ENCODE results near the gene CUX1. TPM values are rescaled to one million over a fixed set of nuclear protein-coding genes. Genes with fewer than 3 reads are reported as not detected.

CUX1 gene
- polyA plus RNA-seq, 1 experiment: 29.7 TPM

- no peaks in the 10 kb centered on the region for H3K9me3 ChIP-seq (ENCODE audit: control insufficient read depth, insufficient read depth, low read length)
Measured at GRCh38 chr7:102239206-102239820, 421.9 kb downstream of the CUX1 start.

GRCh38 chr7:102241431-102241830 is 424.0 kb downstream of the CUX1 start:
- Histone ChIP-seq H3K27me3 (ENCODE audit: control insufficient read depth, insufficient read depth, low read length) (no peaks in the 10 kb centered on the region), H3K9me3 (ENCODE audit: control insufficient read depth, insufficient read depth, low read length) (no peaks in the 10 kb centered on the region), H3K4me3 (ENCODE audit: low read depth, low read length) (no peak overlapping the region), H3K27ac (ENCODE audit: low read depth, low read length) (no peak overlapping the region)
- no peak for TF ChIP-seq CTCF (IDR thresholded peaks at IDR 0.05; ENCODE audit: low read depth, low read length)
- DNase-seq (ENCODE audit: low read depth, low spot score): no peak
- POLR2A ChIA-PET: no interaction called here
- CTCF ChIA-PET: no interaction called here

More at GRCh38 chr7:102239206-102239820, 421.9 kb downstream of the CUX1 start:
- ChIA-PET POLR2A (no interaction called here), CTCF (no interaction called here)
- no peak for TF ChIP-seq CTCF (IDR thresholded peaks at IDR 0.05; ENCODE audit: low read depth, low read length)
- Histone ChIP-seq H3K4me3 (ENCODE audit: low read depth, low read length) (no peak overlapping the region), H3K27ac (ENCODE audit: low read depth, low read length) (no peak overlapping the region), H3K27me3 (ENCODE audit: control insufficient read depth, insufficient read depth, low read length) (no peaks in the 10 kb centered on the region)
- DNase-seq (ENCODE audit: low read depth, low spot score): no peak

- CTCF ChIA-PET: interaction anchor here (0.8 kb wide), 1 partner anchor 8 kb away, joined by 3 read pairs; no protein-coding TSS in a partner anchor
- POLR2A ChIA-PET: interaction anchor here (0.5 kb wide), 1 partner anchor 898 kb away, joined by 3 read pairs; no protein-coding TSS in a partner anchor
- Histone ChIP-seq H3K9me3 (ENCODE audit: control insufficient read depth, insufficient read depth, low read length) (no peaks in the 10 kb centered on the region; the same call in 1 of the 2 replicates), H3K27ac (ENCODE audit: low read depth, low read length) (no peak overlapping the region), H3K27me3 (ENCODE audit: control insufficient read depth, insufficient read depth, low read length) (no peaks in the 10 kb centered on the region), H3K4me3 (ENCODE audit: low read depth, low read length) (no peak overlapping the region)
- DNase-seq (ENCODE audit: low read depth, low spot score): no peak
- TF ChIP-seq CTCF (IDR thresholded peaks at IDR 0.05; ENCODE audit: low read depth, low read length): no peak
Measured at GRCh38 chr7:102244601-102245000, 427.2 kb downstream of the CUX1 start.

GRCh38 chr7:102248081-102248455 is 430.6 kb downstream of the CUX1 start:
- H3K4me3 ChIP-seq (ENCODE audit: low read depth, low read length): no peak overlapping the region
- CTCF ChIA-PET: interaction anchor here (0.8 kb wide), 1 partner anchor 705 kb away, joined by 3 read pairs; no protein-coding TSS in a partner anchor
- no peak overlapping the region for H3K27ac ChIP-seq (ENCODE audit: low read depth, low read length)
- DNase-seq (ENCODE audit: low read depth, low spot score): no peak
- POLR2A ChIA-PET: no interaction called here
- TF ChIP-seq CTCF (IDR thresholded peaks at IDR 0.05; ENCODE audit: low read depth, low read length): no peak
- H3K27me3 ChIP-seq (ENCODE audit: control insufficient read depth, insufficient read depth, low read length): no peaks in the 10 kb centered on the region
- H3K9me3 ChIP-seq (ENCODE audit: control insufficient read depth, insufficient read depth, low read length): no peaks in the 10 kb centered on the region; the same call in 1 of the 2 replicates

All from AG04450 (cell line).